WTC11 (cell line): ENCODE results near the gene SLC35F4. TPM values are rescaled to one million over a fixed set of nuclear protein-coding genes. Genes with fewer than 3 reads are reported as not detected.

Experiments used
- ATAC-seq: fragments of 200-7000 bp; cut with Tn5 transposase; 2 replicates; pipeline ENCODE4 v1.10.0; 2021; ENCODE audit warnings: mild to moderate bottlenecking, moderate library complexity
- CTCF ChIA-PET: fragments of 300-600 bp; sonication (Branson Sonifier 250); formaldehyde crosslinking; loops from one replicate; lab custom pipeline; 2021; ENCODE audit warnings: antibody characterized with exemption; lab: Charles Lee
- POLR2A ChIA-PET: fragments of 350-600 bp; sonication (Branson Sonifier 250); formaldehyde crosslinking; loops from one replicate; lab custom pipeline; 2021; ENCODE audit warnings: antibody characterized with exemption; lab: Charles Lee
- DNase-seq: peaks from one replicate; pipeline ENCODE4 v3.0.0; 2021; ENCODE audit warnings: low spot score
- H3K27ac Mint-ChIP-seq: 2 replicates; pipeline ENCODE4 v1.8.0; 2021; ENCODE audit warnings: mixed read lengths
- H3K27me3 Mint-ChIP-seq: 2 replicates; pipeline ENCODE4 v1.8.0; 2021; ENCODE audit warnings: low read depth, mild to moderate bottlenecking, moderate library complexity, mixed read lengths
- H3K36me3 Mint-ChIP-seq: 2 replicates; pipeline ENCODE4 v1.8.0; 2021; ENCODE audit warnings: mixed read lengths
- H3K4me1 Mint-ChIP-seq: 2 replicates; pipeline ENCODE4 v1.8.0; 2022; ENCODE audit warnings: mixed read lengths
- H3K4me3 Mint-ChIP-seq: 2 replicates; pipeline ENCODE4 v1.8.0; 2021; ENCODE audit warnings: mild to moderate bottlenecking, moderate library complexity, mixed read lengths
- H3K9me3 Mint-ChIP-seq: 2 replicates; pipeline ENCODE4 v1.8.0; 2021; ENCODE audit warnings: mixed read lengths
- CBFB ChIP-seq: sonication (generic); formaldehyde crosslinking; IDR thresholded peaks from 2 replicates; pipeline ENCODE4 v1.8.1; 2022; ENCODE audit warnings: mild to moderate bottlenecking, low read depth, missing genetic modification reagents
- CDX4 ChIP-seq: fragments of 250-450 bp; sonication (Bioruptor Pico); IDR thresholded peaks from 2 replicates; pipeline ENCODE4 v1.9.0; 2021; ENCODE audit warnings: moderate library complexity, mild to moderate bottlenecking, inconsistent platforms, borderline replicate concordance
- E2F1 ChIP-seq: sonication (generic); formaldehyde crosslinking; IDR thresholded peaks from 2 replicates; pipeline ENCODE4 v1.8.0; 2022; ENCODE audit warnings: mild to moderate bottlenecking, missing genetic modification reagents
- EMX1 ChIP-seq: fragments of 250-450 bp; sonication (Bioruptor Pico); IDR thresholded peaks from 2 replicates; pipeline ENCODE4 v1.8.0; 2021; ENCODE audit warnings: mild to moderate bottlenecking
- FOXJ3 ChIP-seq: sonication (generic); formaldehyde crosslinking; IDR thresholded peaks from 2 replicates; pipeline ENCODE4 v1.9.0; 2021; ENCODE audit warnings: missing genetic modification reagents, mild to moderate bottlenecking, borderline replicate concordance
- IRF2 ChIP-seq: sonication (generic); formaldehyde crosslinking; IDR thresholded peaks from 2 replicates; pipeline ENCODE4 v1.8.0; 2022; ENCODE audit warnings: low read depth, missing genetic modification reagents, borderline replicate concordance
- JAZF1 ChIP-seq: fragments of 250-450 bp; sonication (Bioruptor Pico); IDR thresholded peaks from 2 replicates; pipeline ENCODE4 v1.9.0; 2021; ENCODE audit warnings: moderate library complexity, mild to moderate bottlenecking, inconsistent platforms
- KAT7 ChIP-seq: sonication (generic); formaldehyde crosslinking; IDR thresholded peaks from 2 replicates; pipeline ENCODE4 v1.8.1; 2023; ENCODE audit warnings: missing genetic modification reagents, mild to moderate bottlenecking, borderline replicate concordance
- MAX ChIP-seq: sonication (generic); formaldehyde crosslinking; IDR thresholded peaks from 2 replicates; pipeline ENCODE4 v1.8.0; 2022; ENCODE audit warnings: mild to moderate bottlenecking, missing genetic modification reagents
- NFE2L1 ChIP-seq: sonication (generic); formaldehyde crosslinking; IDR thresholded peaks from 2 replicates; pipeline ENCODE4 v1.8.1; 2023; ENCODE audit warnings: missing genetic modification reagents
- NFYB ChIP-seq: sonication (generic); formaldehyde crosslinking; conservative IDR thresholded peaks from 2 replicates; pipeline ENCODE4 v1.8.0; 2022; ENCODE audit warnings: low read depth, missing genetic modification reagents
- PRRX2 ChIP-seq: fragments of 250-450 bp; sonication (Bioruptor Pico); IDR thresholded peaks from 2 replicates; pipeline ENCODE4 v1.8.0; 2021; ENCODE audit warnings: mild to moderate bottlenecking
- SMAD4 ChIP-seq: sonication (generic); formaldehyde crosslinking; IDR thresholded peaks from 2 replicates; pipeline ENCODE4 v1.8.0; 2022; ENCODE audit warnings: mild to moderate bottlenecking, missing genetic modification reagents
- TCF7 ChIP-seq: sonication (generic); formaldehyde crosslinking; IDR thresholded peaks from 2 replicates; pipeline ENCODE4 v1.8.0; 2022; ENCODE audit warnings: mild to moderate bottlenecking, low read depth, missing genetic modification reagents, moderate library complexity
- ZNF416 ChIP-seq: fragments of 250-450 bp; sonication (Bioruptor Pico); IDR thresholded peaks from 2 replicates; pipeline ENCODE4 v1.9.0; 2021; ENCODE audit warnings: mild to moderate bottlenecking, inconsistent platforms
- ZNF671 ChIP-seq: fragments of 250-450 bp; sonication (Bioruptor Pico); IDR thresholded peaks from 2 replicates; pipeline ENCODE4 v1.8.0; 2021; ENCODE audit warnings: mild to moderate bottlenecking
- ZSCAN18 ChIP-seq: fragments of 250-450 bp; sonication (Bioruptor Pico); IDR thresholded peaks from 2 replicates; pipeline ENCODE4 v2.1.2; 2022; ENCODE audit warnings: mild to moderate bottlenecking, moderate library complexity
- total RNA-seq: library from RNA; stranded (reverse); gene quantifications from 3 replicates; pipeline ENCODE4 v1.2.3, GENCODE V29; 2021
- TF ChIP-seq, protein P1 (sequence below): fragments of 250-450 bp; sonication (Bioruptor Pico); IDR thresholded peaks from 2 replicates; pipeline ENCODE4 v1.9.0; 2021; ENCODE audit warnings: mild to moderate bottlenecking
- TF ChIP-seq, protein P2 (sequence below): fragments of 250-450 bp; sonication (Bioruptor Pico); IDR thresholded peaks from 2 replicates; pipeline ENCODE4 v1.8.0; 2021; ENCODE audit warnings: mild to moderate bottlenecking
- TF ChIP-seq, protein P3 (sequence below): sonication (generic); formaldehyde crosslinking; IDR thresholded peaks from 2 replicates; pipeline ENCODE4 v1.8.1; 2022; ENCODE audit warnings: missing genetic modification reagents, borderline replicate concordance

The SLC35F4 gene
- total RNA-seq, 1 experiment from 2014 or later: not detected

DNA sequence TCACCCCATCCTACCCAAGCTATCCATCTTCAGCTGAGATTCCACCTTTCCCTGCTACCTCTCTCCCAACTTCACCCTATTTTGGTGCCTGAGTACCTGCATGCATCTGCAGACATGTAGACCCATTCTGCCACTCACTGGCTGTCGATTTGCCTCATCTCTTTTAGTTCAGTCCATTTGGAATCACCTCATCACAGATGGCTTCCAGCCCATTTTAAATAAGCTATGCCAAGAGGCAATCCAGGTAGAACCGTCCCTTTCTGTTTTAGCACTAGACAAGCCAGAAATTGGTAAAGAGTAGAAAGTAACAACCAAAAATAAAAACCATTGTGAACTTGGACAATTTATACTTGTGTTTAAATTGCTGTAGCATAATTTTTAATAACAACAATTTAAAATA is 11.3 kb downstream of the SLC35F4 start (continued):
- TF ChIP-seq KAT7: no peak
- no peak for TF ChIP-seq ZNF416 (CRISPR knock-in tag)

DNA sequence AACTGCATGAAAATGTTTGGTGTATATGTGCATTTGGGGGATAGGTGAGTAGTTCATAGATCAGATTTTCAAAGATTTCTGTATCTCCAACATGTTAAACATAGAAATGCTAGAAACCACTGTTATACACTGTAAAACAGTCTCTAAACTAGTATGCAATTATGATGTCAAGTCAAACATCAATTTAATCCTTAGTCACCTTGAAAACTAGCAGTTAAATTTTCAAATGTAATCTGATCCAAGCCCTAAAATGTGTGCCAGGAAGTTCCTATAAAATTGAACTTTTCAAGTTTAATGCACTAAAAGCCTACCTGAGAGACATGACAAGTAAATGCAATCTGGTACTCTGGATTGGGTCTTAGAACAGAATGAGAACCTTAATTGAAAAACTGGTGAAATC is 14.5 kb downstream of the SLC35F4 start:
- CTCF ChIA-PET: no interaction called here
- Mint-ChIP-seq H3K36me3 (no peaks in the 10 kb centered on the region), H3K27ac (no peak overlapping the region), H3K27me3 (no peaks in the 10 kb centered on the region), H3K4me1 (no peaks in the 10 kb centered on the region), H3K4me3 (no peak overlapping the region), H3K9me3 (no peaks in the 10 kb centered on the region)
- POLR2A ChIA-PET: no interaction called here
- ATAC-seq: no peak
- no peak for DNase-seq
- no peak for TF ChIP-seq CBFB (CRISPR knock-in tag)
- TF ChIP-seq NFYB (CRISPR knock-in tag): no peak
- no peak for TF ChIP-seq SMAD4 (CRISPR knock-in tag)
- TF ChIP-seq, protein P1, sequence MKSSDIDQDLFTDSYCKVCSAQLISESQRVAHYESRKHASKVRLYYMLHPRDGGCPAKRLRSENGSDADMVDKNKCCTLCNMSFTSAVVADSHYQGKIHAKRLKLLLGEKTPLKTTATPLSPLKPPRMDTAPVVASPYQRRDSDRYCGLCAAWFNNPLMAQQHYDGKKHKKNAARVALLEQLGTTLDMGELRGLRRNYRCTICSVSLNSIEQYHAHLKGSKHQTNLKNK (CRISPR knock-in tag): no peak
- TF ChIP-seq EMX1 (CRISPR knock-in tag): no peak
- TF ChIP-seq IRF2 (CRISPR knock-in tag): no peak
- TF ChIP-seq NFE2L1 (CRISPR knock-in tag): no peak
- no peak for TF ChIP-seq ZNF671 (CRISPR knock-in tag)
- no peak for TF ChIP-seq TCF7
- TF ChIP-seq PRRX2 (CRISPR knock-in tag): no peak
- no peak for TF ChIP-seq E2F1
- no peak for TF ChIP-seq CDX4 (CRISPR knock-in tag)
- TF ChIP-seq, protein P2, sequence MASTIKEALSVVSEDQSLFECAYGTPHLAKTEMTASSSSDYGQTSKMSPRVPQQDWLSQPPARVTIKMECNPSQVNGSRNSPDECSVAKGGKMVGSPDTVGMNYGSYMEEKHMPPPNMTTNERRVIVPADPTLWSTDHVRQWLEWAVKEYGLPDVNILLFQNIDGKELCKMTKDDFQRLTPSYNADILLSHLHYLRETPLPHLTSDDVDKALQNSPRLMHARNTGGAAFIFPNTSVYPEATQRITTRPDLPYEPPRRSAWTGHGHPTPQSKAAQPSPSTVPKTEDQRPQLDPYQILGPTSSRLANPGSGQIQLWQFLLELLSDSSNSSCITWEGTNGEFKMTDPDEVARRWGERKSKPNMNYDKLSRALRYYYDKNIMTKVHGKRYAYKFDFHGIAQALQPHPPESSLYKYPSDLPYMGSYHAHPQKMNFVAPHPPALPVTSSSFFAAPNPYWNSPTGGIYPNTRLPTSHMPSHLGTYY (CRISPR knock-in tag): no peak
- no peak for TF ChIP-seq JAZF1 (CRISPR knock-in tag)
- no peak for TF ChIP-seq FOXJ3
- TF ChIP-seq, protein P3, sequence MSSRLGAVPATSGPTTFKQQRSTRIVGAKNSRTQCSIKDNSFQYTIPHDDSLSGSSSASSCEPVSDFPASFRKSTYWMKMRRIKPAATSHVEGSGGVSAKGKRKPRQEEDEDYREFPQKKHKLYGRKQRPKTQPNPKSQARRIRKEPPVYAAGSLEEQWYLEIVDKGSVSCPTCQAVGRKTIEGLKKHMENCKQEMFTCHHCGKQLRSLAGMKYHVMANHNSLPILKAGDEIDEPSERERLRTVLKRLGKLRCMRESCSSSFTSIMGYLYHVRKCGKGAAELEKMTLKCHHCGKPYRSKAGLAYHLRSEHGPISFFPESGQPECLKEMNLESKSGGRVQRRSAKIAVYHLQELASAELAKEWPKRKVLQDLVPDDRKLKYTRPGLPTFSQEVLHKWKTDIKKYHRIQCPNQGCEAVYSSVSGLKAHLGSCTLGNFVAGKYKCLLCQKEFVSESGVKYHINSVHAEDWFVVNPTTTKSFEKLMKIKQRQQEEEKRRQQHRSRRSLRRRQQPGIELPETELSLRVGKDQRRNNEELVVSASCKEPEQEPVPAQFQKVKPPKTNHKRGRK (CRISPR knock-in tag): no peak
- TF ChIP-seq ZSCAN18: no peak

DNA sequence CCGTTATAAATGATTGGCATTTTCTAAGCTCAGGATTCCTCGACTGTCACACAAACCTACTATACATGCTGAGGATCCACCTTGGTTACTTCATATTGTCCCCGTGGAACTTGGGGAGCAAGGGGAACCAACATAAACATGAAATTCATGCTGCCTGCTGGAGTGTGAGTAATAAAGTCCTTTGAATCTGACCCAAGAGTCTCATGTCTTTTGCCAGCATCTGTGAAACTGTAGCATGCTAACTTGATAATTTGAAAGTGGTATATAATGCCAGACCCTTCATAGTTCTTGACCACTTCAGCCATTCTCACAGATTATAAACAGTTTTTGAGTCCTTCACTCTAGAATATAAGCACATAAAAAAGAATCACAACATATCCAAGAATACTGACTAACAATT is 17.1 kb downstream of the SLC35F4 start:
- Mint-ChIP-seq H3K4me1 (no peaks in the 10 kb centered on the region), H3K27me3 (no peaks in the 10 kb centered on the region), H3K4me3 (no peak overlapping the region), H3K9me3 (no peaks in the 10 kb centered on the region), H3K27ac (no peak overlapping the region), H3K36me3 (no peaks in the 10 kb centered on the region)
- no peak for TF ChIP-seq MAX (CRISPR knock-in tag)
- ChIA-PET CTCF (no interaction called here), POLR2A (no interaction called here)
- ATAC-seq: no peak
- no peak for DNase-seq
